HG02981 (cell line): ENCODE data around the gene HRH2.
"Not testable (repeated sequence)": the region's sequence is repeated elsewhere in the genome, so short reads cannot be mapped to it uniquely, and the experiment has no call there.

ENCODE experiments used
- ATAC-seq: cut with Tn5 transposase; IDR thresholded peaks from one replicate; pipeline ENCODE4 v1.9.1; 2021; ENCODE audit warnings: mild to moderate bottlenecking, moderate library complexity; ENCODE audit not compliant: unreplicated experiment

Gene HRH2

GRCh38 chr5:175711472-175712312 is 53.8 kb downstream of the HRH2 start:
- no peak for ATAC-seq

GRCh38 chr5:175712313-175712680 is 54.4 kb downstream of the HRH2 start:
- no peak for ATAC-seq

GRCh38 chr5:175712681-175713085 is 54.8 kb downstream of the HRH2 start:
- no peak for ATAC-seq

GRCh38 chr5:175713930-175714329 is 56.1 kb downstream of the HRH2 start:
- ATAC-seq = no peak

GRCh38 chr5:175714479-175715085 is 56.7 kb downstream of the HRH2 start:
- ATAC-seq = no peak

- no peak for ATAC-seq
Observed at GRCh38 chr5:175715627-175716522, 58.0 kb downstream of the HRH2 start.

- no peak for ATAC-seq
Observed at GRCh38 chr5:175717837-175718236, 60.0 kb downstream of the HRH2 start.

- ATAC-seq = no peak
Observed at GRCh38 chr5:175718401-175719108, 60.7 kb downstream of the HRH2 start.

GRCh38 chr5:175719109-175719432 is 61.2 kb downstream of the HRH2 start:
- ATAC-seq = not testable (repeated sequence)

- no peak for ATAC-seq
Observed at GRCh38 chr5:175724314-175725275, 66.7 kb downstream of the HRH2 start.

GRCh38 chr5:175728316-175728715 is 70.4 kb downstream of the HRH2 start:
- ATAC-seq = no peak

GRCh38 chr5:175728885-175729828 is 71.3 kb downstream of the HRH2 start:
- no peak for ATAC-seq

GRCh38 chr5:175729829-175730277 is 72.0 kb downstream of the HRH2 start:
- peak; percentile 75 for ATAC-seq

- no peak for ATAC-seq
Observed at GRCh38 chr5:175731172-175731571, 73.3 kb downstream of the HRH2 start.

GRCh38 chr5:175731756-175732465 is 74.0 kb downstream of the HRH2 start:
- no peak for ATAC-seq

GRCh38 chr5:175733017-175733416 is 75.1 kb downstream of the HRH2 start:
- no peak for ATAC-seq

- ATAC-seq = no peak
Observed at GRCh38 chr5:175734016-175734415, 76.1 kb downstream of the HRH2 start.

- no peak for ATAC-seq
Observed at GRCh38 chr5:175734501-175734900, 76.6 kb downstream of the HRH2 start.
